WTC11 (cell line): ENCODE results near the gene CNN2. TPM values are rescaled to one million over a fixed set of nuclear protein-coding genes. Genes with fewer than 3 reads are reported as not detected.
A peak's percentile ranks its signal among the peaks of the same experiment; 100 is the strongest.

ENCODE experiments used
- ATAC-seq: fragments of 200-7000 bp; cut with Tn5 transposase; 2 replicates; pipeline ENCODE4 v1.10.0; 2021; ENCODE audit warnings: mild to moderate bottlenecking, moderate library complexity
- CTCF ChIA-PET: fragments of 300-600 bp; sonication (Branson Sonifier 250); formaldehyde crosslinking; loops from one replicate; lab custom pipeline; 2021; ENCODE audit warnings: antibody characterized with exemption; lab: Charles Lee
- POLR2A ChIA-PET: fragments of 350-600 bp; sonication (Branson Sonifier 250); formaldehyde crosslinking; loops from one replicate; lab custom pipeline; 2021; ENCODE audit warnings: antibody characterized with exemption; lab: Charles Lee
- DNase-seq: peaks from one replicate; pipeline ENCODE4 v3.0.0; 2021; ENCODE audit warnings: low spot score
- H3K27ac Mint-ChIP-seq: 2 replicates; pipeline ENCODE4 v1.8.0; 2021; ENCODE audit warnings: mixed read lengths
- H3K27me3 Mint-ChIP-seq: 2 replicates; pipeline ENCODE4 v1.8.0; 2021; ENCODE audit warnings: low read depth, mild to moderate bottlenecking, moderate library complexity, mixed read lengths
- H3K36me3 Mint-ChIP-seq: 2 replicates; pipeline ENCODE4 v1.8.0; 2021; ENCODE audit warnings: mixed read lengths
- H3K4me1 Mint-ChIP-seq: 2 replicates; pipeline ENCODE4 v1.8.0; 2022; ENCODE audit warnings: mixed read lengths
- H3K4me3 Mint-ChIP-seq: 2 replicates; pipeline ENCODE4 v1.8.0; 2021; ENCODE audit warnings: mild to moderate bottlenecking, moderate library complexity, mixed read lengths
- H3K9me3 Mint-ChIP-seq: 2 replicates; pipeline ENCODE4 v1.8.0; 2021; ENCODE audit warnings: mixed read lengths
- ATF1 ChIP-seq: sonication (generic); formaldehyde crosslinking; IDR thresholded peaks from 2 replicates; pipeline ENCODE4 v1.8.1; 2023; ENCODE audit warnings: mild to moderate bottlenecking, moderate library complexity, missing genetic modification reagents
- E2F5 ChIP-seq: sonication (generic); formaldehyde crosslinking; IDR thresholded peaks from 2 replicates; pipeline ENCODE4 v1.8.1; 2022; ENCODE audit warnings: mild to moderate bottlenecking, moderate library complexity, missing genetic modification reagents
- ERG ChIP-seq: fragments of 250-450 bp; sonication (Bioruptor Pico); IDR thresholded peaks from 2 replicates; pipeline ENCODE4 v1.8.0; 2021; ENCODE audit warnings: mild to moderate bottlenecking
- FOXP1 ChIP-seq: sonication (generic); formaldehyde crosslinking; IDR thresholded peaks from 2 replicates; pipeline ENCODE4 v1.8.0; 2022; ENCODE audit warnings: missing genetic modification reagents, mild to moderate bottlenecking, moderate library complexity, borderline replicate concordance
- GABPB1 ChIP-seq: sonication (generic); formaldehyde crosslinking; IDR thresholded peaks from 2 replicates; pipeline ENCODE4 v1.8.1; 2023; ENCODE audit warnings: mild to moderate bottlenecking, missing genetic modification reagents
- GRHL2 ChIP-seq: fragments of 250-450 bp; sonication (Bioruptor Pico); IDR thresholded peaks from 2 replicates; pipeline ENCODE4 v1.8.0; 2022; ENCODE audit warnings: mild to moderate bottlenecking, moderate library complexity; ENCODE audit not compliant: insufficient replicate concordance, severe bottlenecking
- GTF2I ChIP-seq: fragments of 250-450 bp; sonication (Bioruptor Pico); conservative IDR thresholded peaks from 2 replicates; pipeline ENCODE4 v1.4.0; 2021; ENCODE audit warnings: mild to moderate bottlenecking
- HMGA2 ChIP-seq: fragments of 250-450 bp; sonication (Bioruptor Pico); IDR thresholded peaks from 2 replicates; pipeline ENCODE4 v1.4.0; 2021; ENCODE audit warnings: mild to moderate bottlenecking, moderate library complexity
- IRF2 ChIP-seq: sonication (generic); formaldehyde crosslinking; IDR thresholded peaks from 2 replicates; pipeline ENCODE4 v1.8.0; 2022; ENCODE audit warnings: low read depth, missing genetic modification reagents, borderline replicate concordance
- JAZF1 ChIP-seq: fragments of 250-450 bp; sonication (Bioruptor Pico); IDR thresholded peaks from 2 replicates; pipeline ENCODE4 v1.9.0; 2021; ENCODE audit warnings: moderate library complexity, mild to moderate bottlenecking, inconsistent platforms
- KAT7 ChIP-seq: sonication (generic); formaldehyde crosslinking; IDR thresholded peaks from 2 replicates; pipeline ENCODE4 v1.8.1; 2023; ENCODE audit warnings: missing genetic modification reagents, mild to moderate bottlenecking, borderline replicate concordance
- MYBL2 ChIP-seq: sonication (generic); formaldehyde crosslinking; IDR thresholded peaks from 2 replicates; pipeline ENCODE4 v1.8.1; 2023; ENCODE audit warnings: mild to moderate bottlenecking, moderate library complexity, missing genetic modification reagents
- PREB ChIP-seq: sonication (generic); formaldehyde crosslinking; IDR thresholded peaks from 2 replicates; pipeline ENCODE4 v1.8.1; 2022; ENCODE audit warnings: mild to moderate bottlenecking, missing genetic modification reagents, moderate library complexity, borderline replicate concordance
- PRRX2 ChIP-seq: fragments of 250-450 bp; sonication (Bioruptor Pico); IDR thresholded peaks from 2 replicates; pipeline ENCODE4 v1.8.0; 2021; ENCODE audit warnings: mild to moderate bottlenecking
- RELA ChIP-seq: sonication (generic); formaldehyde crosslinking; IDR thresholded peaks from 2 replicates; pipeline ENCODE4 v1.8.1; 2022; ENCODE audit warnings: missing genetic modification reagents, mild to moderate bottlenecking, borderline replicate concordance
- RORB ChIP-seq: fragments of 250-450 bp; sonication (Bioruptor Pico); IDR thresholded peaks from 2 replicates; pipeline ENCODE4 v1.9.0; 2021; ENCODE audit warnings: mild to moderate bottlenecking
- SMAD4 ChIP-seq: sonication (generic); formaldehyde crosslinking; IDR thresholded peaks from 2 replicates; pipeline ENCODE4 v1.8.0; 2022; ENCODE audit warnings: mild to moderate bottlenecking, missing genetic modification reagents
- STAT6 ChIP-seq: sonication (generic); formaldehyde crosslinking; conservative IDR thresholded peaks from 2 replicates; pipeline ENCODE4 v1.8.1; 2023; ENCODE audit warnings: mild to moderate bottlenecking, low read depth, missing genetic modification reagents, moderate library complexity
- TEAD4 ChIP-seq: sonication (generic); formaldehyde crosslinking; IDR thresholded peaks from 2 replicates; pipeline ENCODE4 v1.8.0; 2022; ENCODE audit warnings: mild to moderate bottlenecking, missing genetic modification reagents
- ZNF121 ChIP-seq: sonication (generic); formaldehyde crosslinking; IDR thresholded peaks from 2 replicates; pipeline ENCODE4 v1.8.0; 2023; ENCODE audit warnings: missing genetic modification reagents
- ZNF138 ChIP-seq: sonication (generic); formaldehyde crosslinking; conservative IDR thresholded peaks from 2 replicates; pipeline ENCODE4 v1.8.1; 2022; ENCODE audit warnings: mild to moderate bottlenecking, moderate library complexity, missing genetic modification reagents
- ZNF219 ChIP-seq: sonication (generic); formaldehyde crosslinking; IDR thresholded peaks from 2 replicates; pipeline ENCODE4 v1.8.0; 2023; ENCODE audit warnings: missing genetic modification reagents, mild to moderate bottlenecking, borderline replicate concordance
- ZNF232 ChIP-seq: sonication (generic); formaldehyde crosslinking; IDR thresholded peaks from 2 replicates; pipeline ENCODE4 v1.8.0; 2022; ENCODE audit warnings: mild to moderate bottlenecking, missing genetic modification reagents
- ZNF317 ChIP-seq: sonication (generic); formaldehyde crosslinking; IDR thresholded peaks from 2 replicates; pipeline ENCODE4 v1.8.1; 2023; ENCODE audit warnings: low read depth, mild to moderate bottlenecking, moderate library complexity, missing genetic modification reagents, borderline replicate concordance
- ZNF532 ChIP-seq: fragments of 250-450 bp; sonication (Bioruptor Pico); IDR thresholded peaks from 2 replicates; pipeline ENCODE4 v1.9.0; 2021; ENCODE audit warnings: mild to moderate bottlenecking, borderline replicate concordance
- ZSCAN18 ChIP-seq: fragments of 250-450 bp; sonication (Bioruptor Pico); IDR thresholded peaks from 2 replicates; pipeline ENCODE4 v2.1.2; 2022; ENCODE audit warnings: mild to moderate bottlenecking, moderate library complexity
- total RNA-seq: library from RNA; stranded (reverse); gene quantifications from 3 replicates; pipeline ENCODE4 v1.2.3, GENCODE V29; 2021

The CNN2 gene
- total RNA-seq, 1 experiment from 2014 or later: 390 TPM

- Mint-ChIP-seq H3K36me3 (peaks cover 18% of the 10 kb centered on the region), H3K4me3 (no peak overlapping the region), H3K27me3 (no peaks in the 10 kb centered on the region), H3K9me3 (no peaks in the 10 kb centered on the region), H3K4me1 (peaks cover 6% of the 10 kb centered on the region), H3K27ac (peak overlapping the region; percentile 57; the same call in 1 of the 2 replicates)
- ATAC-seq (no peak), DNase-seq (no peak)
- ChIA-PET POLR2A (no interaction called here), CTCF (interaction anchor here (1.3 to 1.5 kb wide), 2 partner anchors 17 to 66 kb away, joined by 3 read pairs; no protein-coding TSS in a partner anchor)
- TF ChIP-seq KAT7 (CRISPR knock-in tag) (no peak), ATF1 (CRISPR knock-in tag) (no peak), ZNF532 (no peak), GRHL2 (CRISPR knock-in tag) (no peak), ZNF219 (CRISPR knock-in tag) (no peak), ERG (CRISPR knock-in tag) (no peak), JAZF1 (CRISPR knock-in tag) (no peak), PREB (CRISPR knock-in tag) (no peak), ZNF138 (CRISPR knock-in tag) (no peak), STAT6 (no peak), PRRX2 (no peak), ZNF232 (no peak), GTF2I (CRISPR knock-in tag) (no peak), TEAD4 (no peak)
These were observed 38.3 kb upstream of the CNN2 start for GRCh38 chr19:988081-988480.

GRCh38 chr19:988510-988909 lies 37.9 kb upstream of the CNN2 start:
- Mint-ChIP-seq H3K27ac (no peak overlapping the region), H3K27me3 (no peaks in the 10 kb centered on the region), H3K4me3 (no peak overlapping the region), H3K4me1 (peaks cover 6% of the 10 kb centered on the region), H3K36me3 (peaks cover 18% of the 10 kb centered on the region), H3K9me3 (no peaks in the 10 kb centered on the region)
- CTCF ChIA-PET: interaction anchor here (1.3 to 1.5 kb wide), 2 partner anchors 18 to 67 kb away, joined by 3 read pairs; no protein-coding TSS in a partner anchor
- no peak for ATAC-seq
- no peak for DNase-seq
- POLR2A ChIA-PET: no interaction called here
- TF ChIP-seq ZSCAN18 (CRISPR knock-in tag) (no peak), KAT7 (CRISPR knock-in tag) (no peak), SMAD4 (no peak), FOXP1 (CRISPR knock-in tag) (no peak), IRF2 (CRISPR knock-in tag) (no peak), HMGA2 (no peak), RORB (no peak), ZNF317 (CRISPR knock-in tag) (no peak), RELA (CRISPR knock-in tag) (no peak), ZNF121 (CRISPR knock-in tag) (no peak), E2F5 (CRISPR knock-in tag) (no peak), GABPB1 (CRISPR knock-in tag) (no peak), MYBL2 (CRISPR knock-in tag) (no peak)
